NB4 (cell line): Measurements from ENCODE around the gene BHLHE23.

Source experiments
- DNase-seq: peaks from one replicate; pipeline ENCODE4 v3.0.0; 2010; ENCODE audit warnings: low read depth
- H3K4me3 ChIP-seq: one replicate; pipeline ENCODE4 v1.5.1; 2011; ENCODE audit warnings: mild to moderate bottlenecking, low read depth, low read length, moderate library complexity
- MYC ChIP-seq: IDR thresholded peaks from 2 replicates; pipeline ENCODE4 v1.6.1; 2011; ENCODE audit warnings: low read depth, low read length
- POLR2A ChIP-seq: IDR thresholded peaks from 2 replicates; pipeline ENCODE4 v1.6.1; 2011; ENCODE audit warnings: mild to moderate bottlenecking; ENCODE audit not compliant: insufficient read length; ENCODE audit errors: extremely low read depth
- TF ChIP-seq, protein P1 (sequence below): IDR thresholded peaks from 2 replicates; pipeline ENCODE4 v1.6.1; 2011; ENCODE audit warnings: low read depth, low read length
- TF ChIP-seq, protein P2 (sequence below): IDR thresholded peaks from one replicate; pipeline ENCODE4 v1.5.1; 2012; ENCODE audit warnings: low read depth, low read length

The BHLHE23 gene

DNA sequence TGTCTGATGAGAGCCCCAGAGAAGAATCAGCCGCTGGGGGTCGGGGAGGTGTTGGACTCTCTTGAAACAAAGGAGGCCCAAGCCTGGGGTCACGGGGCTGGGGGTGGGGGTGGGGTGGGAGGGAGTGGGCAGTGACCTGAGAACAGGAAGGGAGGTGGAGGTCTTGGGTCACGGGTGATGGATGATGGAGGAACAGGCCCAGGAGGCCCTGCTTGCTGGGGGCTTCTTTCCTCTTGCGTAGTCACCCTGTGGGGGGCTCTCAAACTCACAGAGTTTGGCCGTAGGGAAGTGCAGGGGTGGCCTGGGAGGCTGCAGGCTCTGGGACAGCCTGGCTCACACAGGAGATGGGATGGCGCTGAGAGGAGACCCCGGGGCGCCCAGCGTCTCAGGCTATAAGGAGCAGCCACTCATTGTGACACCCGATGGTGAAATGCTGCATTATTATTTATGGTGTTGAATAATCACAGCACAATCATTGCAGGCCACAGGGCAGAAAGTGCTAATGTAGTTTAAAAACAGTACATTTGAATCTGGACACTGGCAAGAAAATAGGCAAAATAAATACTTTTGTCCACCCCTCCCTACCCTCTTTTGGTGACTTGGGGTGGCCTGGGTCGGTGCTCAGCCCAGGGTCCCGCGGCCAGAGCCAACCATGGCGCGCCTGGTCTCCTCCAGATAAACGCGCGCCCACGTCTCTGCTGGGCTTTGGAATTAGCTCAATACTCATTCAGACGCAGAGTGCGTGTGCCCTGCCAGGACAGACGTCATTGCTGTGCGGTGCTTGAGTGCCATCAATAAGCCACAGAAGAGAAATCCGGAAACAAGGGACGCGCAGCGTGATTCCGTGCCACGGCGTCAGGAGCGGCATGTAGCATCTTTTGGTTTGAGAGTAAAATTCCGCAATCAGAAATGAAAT is 27.3 kb upstream of the BHLHE23 start:
- TF ChIP-seq, protein P1, sequence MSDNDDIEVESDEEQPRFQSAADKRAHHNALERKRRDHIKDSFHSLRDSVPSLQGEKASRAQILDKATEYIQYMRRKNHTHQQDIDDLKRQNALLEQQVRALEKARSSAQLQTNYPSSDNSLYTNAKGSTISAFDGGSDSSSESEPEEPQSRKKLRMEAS = no peak
- no peak for TF ChIP-seq POLR2A
- TF ChIP-seq, protein P2, sequence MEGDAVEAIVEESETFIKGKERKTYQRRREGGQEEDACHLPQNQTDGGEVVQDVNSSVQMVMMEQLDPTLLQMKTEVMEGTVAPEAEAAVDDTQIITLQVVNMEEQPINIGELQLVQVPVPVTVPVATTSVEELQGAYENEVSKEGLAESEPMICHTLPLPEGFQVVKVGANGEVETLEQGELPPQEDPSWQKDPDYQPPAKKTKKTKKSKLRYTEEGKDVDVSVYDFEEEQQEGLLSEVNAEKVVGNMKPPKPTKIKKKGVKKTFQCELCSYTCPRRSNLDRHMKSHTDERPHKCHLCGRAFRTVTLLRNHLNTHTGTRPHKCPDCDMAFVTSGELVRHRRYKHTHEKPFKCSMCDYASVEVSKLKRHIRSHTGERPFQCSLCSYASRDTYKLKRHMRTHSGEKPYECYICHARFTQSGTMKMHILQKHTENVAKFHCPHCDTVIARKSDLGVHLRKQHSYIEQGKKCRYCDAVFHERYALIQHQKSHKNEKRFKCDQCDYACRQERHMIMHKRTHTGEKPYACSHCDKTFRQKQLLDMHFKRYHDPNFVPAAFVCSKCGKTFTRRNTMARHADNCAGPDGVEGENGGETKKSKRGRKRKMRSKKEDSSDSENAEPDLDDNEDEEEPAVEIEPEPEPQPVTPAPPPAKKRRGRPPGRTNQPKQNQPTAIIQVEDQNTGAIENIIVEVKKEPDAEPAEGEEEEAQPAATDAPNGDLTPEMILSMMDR = no peak
- TF ChIP-seq MYC = no peak
- no peak for DNase-seq
- no peak overlapping the region for H3K4me3 ChIP-seq

DNA sequence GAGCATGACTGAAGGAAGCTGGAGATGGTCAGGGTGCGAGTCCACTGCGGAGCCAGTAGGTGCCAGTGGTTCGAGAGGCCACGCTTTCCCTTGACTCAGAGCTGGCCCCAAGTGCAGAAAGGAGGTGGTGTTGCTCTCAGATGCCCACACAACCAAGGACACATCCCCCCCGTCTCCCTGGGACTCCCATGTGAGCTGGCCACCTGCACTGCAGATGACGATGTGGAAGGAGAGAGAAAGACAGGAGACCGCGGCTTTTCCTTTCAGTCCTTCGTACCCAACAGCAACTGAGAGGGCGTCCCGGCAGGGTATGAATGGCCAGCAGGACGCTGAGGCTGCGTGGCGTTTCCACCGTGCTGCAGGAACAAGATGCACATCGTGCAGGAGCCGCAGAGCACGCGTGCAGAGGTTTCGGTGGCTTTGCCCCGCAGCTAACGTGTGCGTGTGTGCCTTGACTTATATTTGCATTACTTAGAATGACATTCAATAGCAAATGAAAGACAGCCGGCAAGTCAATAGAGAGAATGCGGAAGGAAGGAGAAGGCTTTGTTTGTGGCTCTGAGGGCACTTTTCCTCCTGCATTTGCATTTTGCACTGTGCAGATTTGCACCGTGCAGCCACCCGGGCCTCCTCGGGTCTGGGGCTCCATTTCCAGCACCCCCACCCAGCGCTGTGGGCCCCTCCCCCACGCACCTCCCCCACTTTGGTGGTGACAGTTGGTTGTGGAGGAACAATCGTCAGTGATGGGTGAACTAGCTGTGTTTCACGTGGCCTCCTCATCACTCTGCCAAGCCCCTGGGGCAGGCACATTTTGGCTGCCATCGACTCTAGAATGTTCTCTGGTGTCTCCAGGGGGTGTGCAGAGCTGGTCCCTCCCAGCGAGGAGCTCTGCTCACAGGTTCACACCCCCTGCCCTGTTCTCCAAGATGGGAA is 26.4 kb upstream of the BHLHE23 start:
- TF ChIP-seq, protein P1 = no peak
- peak; percentile 48 for DNase-seq
- H3K4me3 ChIP-seq = no peak overlapping the region

DNA sequence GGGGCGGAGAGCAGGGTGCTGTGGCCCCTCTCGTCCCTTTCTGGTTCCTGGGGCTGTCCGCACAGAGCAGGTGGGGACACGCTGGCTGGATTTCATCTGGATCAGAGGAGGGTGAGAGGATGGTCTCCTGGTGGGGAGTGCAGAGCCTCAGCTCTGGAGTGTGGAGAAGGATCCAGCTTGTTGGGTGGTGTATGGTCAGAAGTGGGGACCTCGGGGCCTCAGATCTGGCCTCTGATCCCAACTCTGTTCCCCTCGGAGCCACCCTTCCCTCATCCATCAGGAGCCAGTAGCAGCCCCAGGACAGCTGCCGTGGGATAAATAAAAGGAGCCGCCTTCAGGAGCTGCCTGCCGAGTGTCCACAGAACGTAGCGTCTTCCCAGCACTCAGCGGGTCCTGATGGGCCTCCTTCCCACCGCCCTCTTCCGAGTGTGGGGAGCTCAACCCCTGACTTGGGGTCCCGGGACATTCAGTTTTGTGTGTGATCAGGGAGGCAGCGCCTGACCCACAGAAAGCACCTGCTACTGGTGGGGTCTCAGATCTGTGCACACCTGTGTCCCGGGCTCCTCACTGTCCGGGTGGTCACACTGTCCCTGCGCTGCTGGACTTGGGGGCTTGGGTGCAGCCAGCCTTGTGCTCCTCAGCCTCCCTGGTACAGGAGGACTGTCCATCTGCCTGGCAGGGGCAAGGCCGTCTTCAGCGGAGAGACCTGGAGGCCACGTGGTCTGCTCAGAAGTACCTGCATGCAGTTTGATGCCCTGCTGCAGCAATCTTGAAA is 25.4 kb upstream of the BHLHE23 start:
- H3K4me3 ChIP-seq = no peak overlapping the region
- TF ChIP-seq MYC (no peak), POLR2A (no peak)
- TF ChIP-seq, protein P2 = no peak
- TF ChIP-seq, protein P1 = no peak

DNA sequence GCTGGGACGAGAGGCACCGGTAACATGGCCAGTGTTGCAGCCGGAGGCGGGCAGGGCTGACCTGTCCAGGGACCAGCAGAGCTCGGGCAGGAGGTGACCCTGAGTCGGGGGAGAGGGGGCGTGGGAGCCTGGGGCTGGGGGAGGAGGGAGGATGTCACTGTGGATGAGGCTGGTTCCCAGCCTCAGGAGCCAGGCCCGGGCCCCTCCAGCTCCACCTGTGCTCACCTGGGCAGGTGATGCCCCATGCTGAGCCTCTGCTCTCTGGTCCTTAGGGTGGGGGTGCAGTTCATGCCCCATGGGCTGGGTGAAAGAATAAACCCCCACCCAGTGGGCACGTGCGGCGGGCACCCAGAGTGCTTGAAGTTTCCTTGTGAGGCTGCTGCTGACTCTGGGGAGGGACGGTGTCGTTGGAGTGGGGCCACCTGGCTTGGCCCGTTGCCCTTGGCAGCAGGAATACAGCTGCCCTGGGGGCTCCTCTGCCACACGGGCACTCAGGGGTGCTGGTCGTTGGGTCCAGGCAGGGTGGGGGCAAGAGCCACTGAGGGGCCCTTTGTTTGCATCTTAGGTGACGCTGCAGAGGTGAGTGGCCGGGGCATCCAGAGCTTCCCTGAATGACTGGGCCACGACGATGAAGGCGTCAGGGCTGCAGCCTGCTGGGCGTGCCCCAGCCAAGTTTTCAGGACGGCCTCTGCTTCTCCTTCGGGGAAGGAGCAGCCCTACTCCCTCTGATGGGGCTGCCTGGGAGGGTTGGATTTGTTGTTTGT is 24.7 kb upstream of the BHLHE23 start:
- TF ChIP-seq POLR2A = no peak
- TF ChIP-seq, protein P1 = no peak
- TF ChIP-seq, protein P2 = no peak
- TF ChIP-seq MYC = no peak
- DNase-seq = no peak
- H3K4me3 ChIP-seq = no peak overlapping the region

More for the DNA sequence above, 25.4 kb upstream of the BHLHE23 start:
- no peak for DNase-seq

DNA sequence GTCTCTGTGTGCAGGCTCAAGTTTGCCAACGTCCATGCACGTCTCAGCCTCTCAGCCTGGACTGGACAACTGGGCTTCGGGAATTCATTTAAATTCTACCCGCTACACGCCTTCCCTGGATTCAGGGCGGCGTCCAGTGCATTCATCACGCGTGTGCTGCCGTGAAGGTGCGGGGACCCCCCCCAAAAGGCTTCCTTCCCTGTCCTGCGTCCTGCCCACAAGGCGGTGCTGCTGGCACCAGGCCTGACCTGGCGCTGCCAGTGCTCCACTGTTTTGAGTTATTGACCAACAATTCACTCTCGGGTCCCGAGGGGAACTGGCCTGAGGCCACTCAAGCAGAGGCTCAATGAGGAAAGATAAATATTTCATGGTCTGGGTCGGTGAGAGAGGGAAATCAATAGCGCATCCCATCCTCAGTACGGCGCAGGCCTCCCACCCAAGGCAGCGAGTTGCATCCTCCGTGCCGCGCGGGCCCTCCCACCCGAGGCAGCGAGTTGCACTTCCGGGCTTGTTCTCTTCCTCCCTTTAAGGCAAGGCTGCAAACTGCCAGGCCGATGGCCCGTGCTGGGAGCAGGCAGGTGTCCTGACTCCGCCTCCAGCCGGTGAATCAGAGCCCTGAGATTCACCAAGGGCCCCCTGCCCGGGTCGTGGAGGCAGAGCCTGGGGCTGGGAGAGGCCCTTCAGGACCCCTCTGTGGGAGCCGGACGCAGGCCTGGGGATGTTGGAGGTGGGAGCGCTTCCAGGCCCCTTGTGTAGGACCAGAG is 22.8 kb upstream of the BHLHE23 start:
- peak; percentile 22 for DNase-seq

More for the DNA sequence above, 22.8 kb upstream of the BHLHE23 start:
- no peak overlapping the region for H3K4me3 ChIP-seq
- TF ChIP-seq MYC (no peak), POLR2A (no peak)
- TF ChIP-seq, protein P1 = no peak
- TF ChIP-seq, protein P2 = no peak
